Measurements from ENCODE around the gene TBC1D3E.
"Not testable (repeated sequence)": the region's sequence is repeated elsewhere in the genome, so short reads cannot be mapped to it uniquely, and the experiment has no call there.

The TBC1D3E gene

GRCh38 chr17:38127651-38128050, at the start of gene TBC1D3E:
Gene TBC1D3E, plus strand, starts transcription at chr17:38127951. Its CDS starts 1,545 bp downstream, at chr17:38129496.
- TF ChIP-seq, protein P1, sequence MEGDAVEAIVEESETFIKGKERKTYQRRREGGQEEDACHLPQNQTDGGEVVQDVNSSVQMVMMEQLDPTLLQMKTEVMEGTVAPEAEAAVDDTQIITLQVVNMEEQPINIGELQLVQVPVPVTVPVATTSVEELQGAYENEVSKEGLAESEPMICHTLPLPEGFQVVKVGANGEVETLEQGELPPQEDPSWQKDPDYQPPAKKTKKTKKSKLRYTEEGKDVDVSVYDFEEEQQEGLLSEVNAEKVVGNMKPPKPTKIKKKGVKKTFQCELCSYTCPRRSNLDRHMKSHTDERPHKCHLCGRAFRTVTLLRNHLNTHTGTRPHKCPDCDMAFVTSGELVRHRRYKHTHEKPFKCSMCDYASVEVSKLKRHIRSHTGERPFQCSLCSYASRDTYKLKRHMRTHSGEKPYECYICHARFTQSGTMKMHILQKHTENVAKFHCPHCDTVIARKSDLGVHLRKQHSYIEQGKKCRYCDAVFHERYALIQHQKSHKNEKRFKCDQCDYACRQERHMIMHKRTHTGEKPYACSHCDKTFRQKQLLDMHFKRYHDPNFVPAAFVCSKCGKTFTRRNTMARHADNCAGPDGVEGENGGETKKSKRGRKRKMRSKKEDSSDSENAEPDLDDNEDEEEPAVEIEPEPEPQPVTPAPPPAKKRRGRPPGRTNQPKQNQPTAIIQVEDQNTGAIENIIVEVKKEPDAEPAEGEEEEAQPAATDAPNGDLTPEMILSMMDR (IDR thresholded peaks at IDR 0.05) = not testable (repeated sequence)
